ENCODE measurements around the gene PBX4.
A peak's percentile ranks its signal among the peaks of the same experiment; 100 is the strongest.
"Not testable (repeated sequence)": the region's sequence is repeated elsewhere in the genome, so short reads cannot be mapped to it uniquely, and the experiment has no call there.

PBX4 gene

DNA sequence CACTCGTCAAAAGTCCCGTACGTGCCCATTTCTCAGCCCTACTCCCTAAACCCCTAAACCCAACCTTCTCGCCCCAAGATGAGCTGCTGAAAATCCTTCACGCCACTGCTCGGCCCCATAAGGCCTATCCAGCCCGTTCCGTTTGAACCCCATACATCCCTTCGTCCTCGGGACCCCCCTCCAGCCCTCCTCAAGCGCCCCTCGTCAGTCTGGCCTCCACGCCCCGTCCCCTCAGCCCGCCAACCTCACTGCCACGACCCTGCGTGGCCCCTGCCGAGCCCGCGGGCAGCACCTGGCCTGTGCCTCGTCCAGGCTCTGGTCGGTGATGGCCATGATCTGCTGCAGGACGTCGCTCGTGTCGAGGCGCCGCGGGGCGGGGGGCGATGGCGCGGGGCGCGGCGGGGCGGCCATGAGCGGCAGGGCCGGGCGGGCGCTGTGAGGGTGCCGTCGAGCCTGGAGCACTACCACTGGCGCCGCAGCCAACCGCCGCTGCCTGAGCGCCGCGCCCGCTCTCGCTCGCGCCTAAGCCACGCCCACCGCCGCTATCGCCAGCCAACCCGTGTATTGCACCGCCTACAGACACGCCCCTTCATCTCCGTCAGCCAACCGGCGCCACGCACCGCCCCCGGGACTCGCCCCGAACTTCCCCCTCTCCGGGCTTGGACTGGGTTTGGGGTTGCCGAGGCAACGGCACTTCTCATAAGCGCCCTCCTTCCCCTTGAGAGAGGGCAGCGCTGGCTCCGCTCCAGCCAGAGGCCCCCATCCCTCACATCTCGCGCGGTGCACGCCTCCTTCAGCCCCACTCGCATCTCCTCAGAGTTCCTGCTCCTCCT lies at the start of gene PBX4:
TSS of gene PBX4 (minus strand) at position 469 of the 833 bp plus-strand sequence. CDS start at position 411, 58 bp downstream.
- Mint-ChIP-seq H3K27me3 (ENCODE audit: low read depth) (no peaks in the 10 kb centered on the region), H3K9me3 (no peaks in the 10 kb centered on the region), H3K27ac (peak within 1 kb of the TSS; percentile 56 to 85 (median 85)), H3K4me3 (peak within 1 kb of the TSS; percentile 86 to 88 (median 87)), H3K4me1 (peaks cover 23% of the 10 kb centered on the region), H3K36me3 (ENCODE audit: low read depth) (peaks cover 5% of the 10 kb centered on the region)
- TF ChIP-seq, protein P1, sequence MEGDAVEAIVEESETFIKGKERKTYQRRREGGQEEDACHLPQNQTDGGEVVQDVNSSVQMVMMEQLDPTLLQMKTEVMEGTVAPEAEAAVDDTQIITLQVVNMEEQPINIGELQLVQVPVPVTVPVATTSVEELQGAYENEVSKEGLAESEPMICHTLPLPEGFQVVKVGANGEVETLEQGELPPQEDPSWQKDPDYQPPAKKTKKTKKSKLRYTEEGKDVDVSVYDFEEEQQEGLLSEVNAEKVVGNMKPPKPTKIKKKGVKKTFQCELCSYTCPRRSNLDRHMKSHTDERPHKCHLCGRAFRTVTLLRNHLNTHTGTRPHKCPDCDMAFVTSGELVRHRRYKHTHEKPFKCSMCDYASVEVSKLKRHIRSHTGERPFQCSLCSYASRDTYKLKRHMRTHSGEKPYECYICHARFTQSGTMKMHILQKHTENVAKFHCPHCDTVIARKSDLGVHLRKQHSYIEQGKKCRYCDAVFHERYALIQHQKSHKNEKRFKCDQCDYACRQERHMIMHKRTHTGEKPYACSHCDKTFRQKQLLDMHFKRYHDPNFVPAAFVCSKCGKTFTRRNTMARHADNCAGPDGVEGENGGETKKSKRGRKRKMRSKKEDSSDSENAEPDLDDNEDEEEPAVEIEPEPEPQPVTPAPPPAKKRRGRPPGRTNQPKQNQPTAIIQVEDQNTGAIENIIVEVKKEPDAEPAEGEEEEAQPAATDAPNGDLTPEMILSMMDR (IDR thresholded peaks at IDR 0.05; ENCODE audit: unreplicated experiment in 3 of 3), result no peak

GRCh38 chr19:19665420-19665948 lies 47.0 kb upstream of the PBX4 start:
- not testable (repeated sequence) for H3K9me3 Mint-ChIP-seq; H3K27ac Mint-ChIP-seq; H3K27me3 Mint-ChIP-seq (ENCODE audit: low read depth); H3K36me3 Mint-ChIP-seq (ENCODE audit: low read depth)
- Mint-ChIP-seq H3K4me3 (peak overlapping the region; percentile 49 to 59 (median 54)), H3K4me1 (peaks cover 24% of the 10 kb centered on the region)

- TF ChIP-seq, protein P1 (IDR thresholded peaks at IDR 0.05; ENCODE audit: unreplicated experiment in 3 of 3), result no peak
- Mint-ChIP-seq H3K4me3 (peak within 1 kb of the TSS; percentile 92 to 95 (median 94)), H3K27ac (peak within 1 kb of the TSS; percentile 87 to 95 (median 93))
Measured at GRCh38 chr19:19663256-19664120, 45.0 kb upstream of the PBX4 start, which contains the start of gene ATP13A1. Gene ATP13A1 (minus strand): TSS chr19:19663676. CDS start chr19:19663666, 10 bp downstream.

DNA sequence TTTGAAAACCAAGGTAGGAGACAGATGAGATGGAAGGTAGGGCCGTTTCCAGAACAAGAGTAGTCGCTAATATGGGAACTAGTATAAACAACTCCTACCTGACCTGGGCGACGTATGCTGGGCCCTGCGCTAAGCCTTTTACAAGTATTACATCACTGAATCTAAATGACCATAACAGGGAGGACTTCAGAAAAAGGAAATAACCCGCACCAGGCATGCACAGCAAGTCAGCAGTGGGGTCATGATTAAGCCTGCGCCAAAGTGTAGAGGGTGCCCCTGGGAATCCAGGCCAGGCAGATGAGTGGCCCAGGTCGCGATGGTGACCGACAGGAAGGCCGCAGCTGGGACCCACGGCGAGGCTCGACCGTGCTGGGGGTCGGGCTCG lies 44.4 kb upstream of the PBX4 start:
- Mint-ChIP-seq H3K9me3 (no peaks in the 10 kb centered on the region), H3K36me3 (ENCODE audit: low read depth) (peaks cover 10% of the 10 kb centered on the region), H3K4me1 (peaks cover 20% of the 10 kb centered on the region), H3K27ac (peak overlapping the region; percentile 54 to 90 (median 79)), H3K4me3 (peak overlapping the region; percentile 92 to 95 (median 94)), H3K27me3 (ENCODE audit: low read depth) (no peaks in the 10 kb centered on the region)
- TF ChIP-seq, protein P1 (IDR thresholded peaks at IDR 0.05; ENCODE audit: unreplicated experiment in 3 of 3), result no peak

More at GRCh38 chr19:19663256-19664120, 45.0 kb upstream of the PBX4 start, which contains the start of gene ATP13A1:
- no peaks in the 10 kb centered on the region for H3K27me3 Mint-ChIP-seq (ENCODE audit: low read depth)
- peaks cover 5% of the 10 kb centered on the region for H3K36me3 Mint-ChIP-seq (ENCODE audit: low read depth)
- peaks cover 20% of the 10 kb centered on the region for H3K4me1 Mint-ChIP-seq
- H3K9me3 Mint-ChIP-seq, result no peaks in the 10 kb centered on the region

DNA sequence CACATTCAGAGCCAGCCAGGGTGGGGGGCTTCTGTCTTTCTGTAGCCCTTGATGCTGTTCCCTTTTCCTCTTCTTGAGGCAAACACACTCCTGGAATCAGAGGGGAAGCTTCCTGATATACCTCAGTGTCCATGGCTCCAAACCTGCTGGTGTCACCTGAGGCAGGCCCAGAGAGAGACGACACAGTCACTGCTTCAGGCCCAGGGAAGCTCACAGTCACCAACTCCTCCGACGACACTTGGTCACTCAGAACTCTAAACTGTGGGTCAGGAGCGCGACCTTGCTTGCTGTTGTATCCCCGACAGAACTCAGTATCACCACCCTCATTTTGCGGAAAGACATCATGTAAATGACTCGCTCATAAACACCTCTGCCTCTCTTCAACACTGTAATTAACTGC lies 43.9 kb upstream of the PBX4 start:
- Mint-ChIP-seq H3K9me3 (no peaks in the 10 kb centered on the region), H3K27me3 (ENCODE audit: low read depth) (no peaks in the 10 kb centered on the region), H3K4me1 (peaks cover 20% of the 10 kb centered on the region), H3K36me3 (ENCODE audit: low read depth) (peaks cover 14% of the 10 kb centered on the region), H3K27ac (peak overlapping the region; percentile 54 to 90 (median 79)), H3K4me3 (peak overlapping the region; percentile 92 to 95 (median 94))
- TF ChIP-seq, protein P1 (IDR thresholded peaks at IDR 0.05; ENCODE audit: unreplicated experiment in 3 of 3), result no peak

Measured in nephron (organoid).